Loucy (cell line): Measurements from ENCODE around the gene ADARB2.

ENCODE experiments used
- H2AFZ ChIP-seq: fragments of 200-600 bp; sonication (generic); 2 replicates; pipeline ENCODE4 v1.6.0; 2016; ENCODE audit warnings: antibody characterized with exemption, mild to moderate bottlenecking, low read length, moderate library complexity
- H3F3A ChIP-seq: fragments of 200-600 bp; 2 replicates; pipeline ENCODE4 v1.6.0; 2016; ENCODE audit warnings: antibody characterized with exemption, low read depth, mild to moderate bottlenecking
- H3K27me3 ChIP-seq: fragments of 200-600 bp; sonication (generic); 2 replicates; pipeline ENCODE4 v1.6.1; 2014; ENCODE audit warnings: low read length, mild to moderate bottlenecking; ENCODE audit not compliant: insufficient read depth, poor library complexity, severe bottlenecking
- H3K36me3 ChIP-seq: fragments of 200-600 bp; sonication (generic); 2 replicates; pipeline ENCODE4 v1.6.1; 2016; ENCODE audit warnings: low read length; ENCODE audit not compliant: insufficient read depth
- H3K4me1 ChIP-seq: fragments of 200-600 bp; sonication (generic); 2 replicates; pipeline ENCODE4 v1.5.1; 2014; ENCODE audit warnings: low read length, mild to moderate bottlenecking; ENCODE audit not compliant: insufficient read depth, poor library complexity, severe bottlenecking
- H3K4me2 ChIP-seq: fragments of 200-600 bp; sonication (generic); 2 replicates; pipeline ENCODE4 v1.6.0; 2014; ENCODE audit warnings: antibody characterized with exemption, low read length, low read depth, mild to moderate bottlenecking; ENCODE audit not compliant: poor library complexity, severe bottlenecking
- H3K4me3 ChIP-seq: fragments of 200-600 bp; sonication (generic); 2 replicates; pipeline ENCODE4 v1.5.1; 2014; ENCODE audit warnings: low read length, mild to moderate bottlenecking, mixed read lengths; ENCODE audit not compliant: poor library complexity, severe bottlenecking
- H3K79me2 ChIP-seq: fragments of 200-600 bp; sonication (generic); 2 replicates; pipeline ENCODE4 v1.6.1; 2014; ENCODE audit warnings: low read length; ENCODE audit not compliant: insufficient read depth
- H3K9ac ChIP-seq: fragments of 200-600 bp; sonication (generic); 2 replicates; pipeline ENCODE4 v1.6.0; 2014; ENCODE audit warnings: mild to moderate bottlenecking, low read depth, low read length, moderate library complexity; ENCODE audit not compliant: poor library complexity, severe bottlenecking
- H3K9me2 ChIP-seq: fragments of 200-600 bp; sonication (generic); replicated peaks from 2 replicates; pipeline ENCODE4 v1.6.1; 2016; ENCODE audit warnings: low read depth, low read length, mixed read lengths
- H3K9me3 ChIP-seq: fragments of 200-600 bp; sonication (generic); 2 replicates; pipeline ENCODE4 v1.6.1; 2014; ENCODE audit warnings: mild to moderate bottlenecking, antibody characterized with exemption, low read length, low read depth; ENCODE audit not compliant: insufficient read depth
- H4K20me1 ChIP-seq: fragments of 200-600 bp; sonication (generic); 2 replicates; pipeline ENCODE4 v1.6.0; 2014; ENCODE audit warnings: antibody characterized with exemption, low read length, mild to moderate bottlenecking; ENCODE audit not compliant: insufficient read depth, poor library complexity, severe bottlenecking
- EZH2phosphoT487 ChIP-seq: fragments of 200-600 bp; IDR thresholded peaks from 2 replicates; pipeline ENCODE4 v1.6.1; 2018; ENCODE audit warnings: antibody characterized with exemption, mild to moderate bottlenecking, moderate library complexity, borderline replicate concordance
- TF ChIP-seq, protein P1 (sequence below): fragments of 200-600 bp; sonication (generic); conservative IDR thresholded peaks from 2 replicates; pipeline ENCODE4 v1.5.1; 2014; ENCODE audit warnings: mild to moderate bottlenecking, antibody characterized with exemption, low read length

Gene ADARB2

DNA sequence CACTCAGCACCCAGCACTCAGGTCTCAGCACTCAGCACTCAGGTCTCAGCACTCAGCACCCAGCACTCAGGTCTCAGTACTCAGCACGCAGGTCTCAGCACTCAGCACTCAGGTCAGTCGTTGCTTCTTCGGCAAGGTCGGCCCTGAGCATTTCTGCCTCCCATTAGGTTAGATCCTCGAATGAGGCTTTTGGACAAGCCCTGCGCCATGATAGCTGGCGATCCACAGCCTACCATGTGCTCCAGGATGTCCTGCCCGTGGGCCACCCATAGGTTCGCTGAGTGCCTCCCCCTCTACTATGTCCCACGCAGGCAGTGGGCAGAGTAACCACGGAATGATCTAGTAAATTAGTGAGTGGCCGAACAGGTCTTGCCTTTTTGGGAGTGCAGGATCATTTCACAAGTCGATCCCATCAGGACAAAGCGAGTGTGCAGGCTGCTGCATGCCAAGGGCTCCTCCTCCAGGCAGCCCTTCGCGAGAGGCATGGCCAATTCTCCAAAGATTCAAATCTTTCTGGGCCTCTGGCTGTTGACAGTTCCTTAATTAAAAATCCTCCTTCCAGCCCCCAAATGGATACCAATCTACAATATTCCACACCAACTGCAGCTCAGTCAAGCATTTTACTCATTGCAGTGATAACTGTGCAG lies 206.3 kb downstream of the ADARB2 start:
- Histone ChIP-seq H3K4me3 (no peak overlapping the region), H2AFZ (no peak overlapping the region), H3K9ac (no peak overlapping the region), H4K20me1 (no peaks in the 10 kb centered on the region), H3K9me3 (no peaks in the 10 kb centered on the region), H3F3A (no peaks in the 10 kb centered on the region), H3K9me2 (no peaks in the 10 kb centered on the region), H3K4me2 (no peak overlapping the region), H3K4me1 (no peaks in the 10 kb centered on the region), H3K36me3 (no peaks in the 10 kb centered on the region), H3K27me3 (no peaks in the 10 kb centered on the region), H3K79me2 (no peaks in the 10 kb centered on the region)
- TF ChIP-seq, protein P1, sequence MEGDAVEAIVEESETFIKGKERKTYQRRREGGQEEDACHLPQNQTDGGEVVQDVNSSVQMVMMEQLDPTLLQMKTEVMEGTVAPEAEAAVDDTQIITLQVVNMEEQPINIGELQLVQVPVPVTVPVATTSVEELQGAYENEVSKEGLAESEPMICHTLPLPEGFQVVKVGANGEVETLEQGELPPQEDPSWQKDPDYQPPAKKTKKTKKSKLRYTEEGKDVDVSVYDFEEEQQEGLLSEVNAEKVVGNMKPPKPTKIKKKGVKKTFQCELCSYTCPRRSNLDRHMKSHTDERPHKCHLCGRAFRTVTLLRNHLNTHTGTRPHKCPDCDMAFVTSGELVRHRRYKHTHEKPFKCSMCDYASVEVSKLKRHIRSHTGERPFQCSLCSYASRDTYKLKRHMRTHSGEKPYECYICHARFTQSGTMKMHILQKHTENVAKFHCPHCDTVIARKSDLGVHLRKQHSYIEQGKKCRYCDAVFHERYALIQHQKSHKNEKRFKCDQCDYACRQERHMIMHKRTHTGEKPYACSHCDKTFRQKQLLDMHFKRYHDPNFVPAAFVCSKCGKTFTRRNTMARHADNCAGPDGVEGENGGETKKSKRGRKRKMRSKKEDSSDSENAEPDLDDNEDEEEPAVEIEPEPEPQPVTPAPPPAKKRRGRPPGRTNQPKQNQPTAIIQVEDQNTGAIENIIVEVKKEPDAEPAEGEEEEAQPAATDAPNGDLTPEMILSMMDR, result no peak
- no peak for TF ChIP-seq EZH2phosphoT487

DNA sequence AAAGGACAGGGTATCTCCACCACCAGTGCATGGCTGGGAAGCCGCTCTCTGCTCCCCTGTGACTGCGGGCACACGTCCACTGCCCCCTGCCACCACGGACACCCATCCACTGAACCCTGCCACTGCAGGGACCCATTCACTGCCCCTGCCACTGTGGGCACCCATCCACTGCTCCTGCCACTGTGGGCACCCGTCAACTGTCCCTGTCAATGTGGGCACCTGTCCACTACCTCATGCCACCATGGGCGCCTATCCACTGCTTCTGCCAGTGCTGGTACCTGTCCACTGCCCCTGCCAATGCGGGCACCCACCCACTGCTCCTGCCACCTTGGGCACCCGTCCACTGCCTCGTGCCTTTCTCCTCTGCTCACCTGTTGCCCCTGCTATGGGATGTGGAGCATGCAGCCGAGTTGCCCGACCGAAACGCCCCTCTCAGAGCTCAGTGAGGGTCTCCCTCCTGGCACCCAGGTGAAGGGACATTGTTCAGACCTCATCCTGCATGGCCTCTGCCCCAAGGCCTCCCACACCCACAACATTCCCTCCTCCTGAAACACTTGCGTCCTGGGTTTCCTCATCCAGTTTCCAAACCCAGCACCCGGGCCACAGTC lies 207.4 kb downstream of the ADARB2 start:
- H3K9me3 ChIP-seq, result no peaks in the 10 kb centered on the region
- TF ChIP-seq, protein P1, result no peak
- TF ChIP-seq EZH2phosphoT487, result no peak
- no peak overlapping the region for H3K4me2 ChIP-seq
- H3K4me3 ChIP-seq, result no peak overlapping the region
- no peaks in the 10 kb centered on the region for H3K4me1 ChIP-seq
- no peaks in the 10 kb centered on the region for H3F3A ChIP-seq
- no peak overlapping the region for H3K9ac ChIP-seq
- H4K20me1 ChIP-seq, result no peaks in the 10 kb centered on the region
- no peaks in the 10 kb centered on the region for H3K79me2 ChIP-seq
- H2AFZ ChIP-seq, result no peak overlapping the region
- H3K36me3 ChIP-seq, result no peaks in the 10 kb centered on the region
- no peaks in the 10 kb centered on the region for H3K27me3 ChIP-seq
- no peaks in the 10 kb centered on the region for H3K9me2 ChIP-seq

DNA sequence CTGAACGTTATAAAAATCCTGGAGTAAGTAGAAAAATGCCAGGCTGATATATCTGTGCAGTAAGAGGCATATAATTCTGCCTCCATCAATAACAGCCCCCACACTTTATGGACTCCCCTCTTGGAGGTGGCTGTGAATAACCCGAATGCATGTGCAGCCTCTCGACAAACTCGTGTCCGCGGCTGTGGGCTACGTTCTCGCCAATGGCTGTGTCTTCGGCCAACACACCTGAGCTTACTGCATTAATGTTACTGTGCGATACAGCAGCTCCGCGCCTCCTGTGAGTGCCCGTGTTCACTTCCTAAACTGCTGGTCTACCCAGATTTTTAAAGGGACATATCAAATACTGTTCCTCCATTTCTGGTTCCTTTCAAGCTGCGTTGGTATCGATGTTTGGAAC lies 209.4 kb downstream of the ADARB2 start:
- Histone ChIP-seq H2AFZ (no peak overlapping the region), H3K9me2 (no peaks in the 10 kb centered on the region), H3K4me2 (no peak overlapping the region), H3K79me2 (no peaks in the 10 kb centered on the region), H3K9me3 (no peaks in the 10 kb centered on the region), H4K20me1 (no peaks in the 10 kb centered on the region), H3K36me3 (no peaks in the 10 kb centered on the region), H3K4me1 (no peaks in the 10 kb centered on the region), H3F3A (no peaks in the 10 kb centered on the region), H3K9ac (no peak overlapping the region), H3K4me3 (no peak overlapping the region), H3K27me3 (no peaks in the 10 kb centered on the region)
- no peak for TF ChIP-seq EZH2phosphoT487
- TF ChIP-seq, protein P1, result no peak
